ENCODE measurements around the gene CKAP4.

- TF ChIP-seq CTCF (IDR thresholded peaks at IDR 0.05) (no peak; the same call in 2 of the 3 replicates), BHLHE40 (IDR thresholded peaks at IDR 0.05; ENCODE audit: low read depth, low read length) (no peak), REST (IDR thresholded peaks at IDR 0.05) (no peak), CBX8 (IDR thresholded peaks at IDR 0.05) (no peak), NFE2L2 (conservative IDR thresholded peaks at IDR 0.05; ENCODE audit: low read length) (no peak), HMGXB4 (CRISPR knock-in tag; IDR thresholded peaks at IDR 0.05; ENCODE audit: borderline replicate concordance) (no peak), CEBPB (IDR thresholded peaks at IDR 0.05) (no peak), RFX5 (IDR thresholded peaks at IDR 0.05) (no peak), NR3C1 (IDR thresholded peaks at IDR 0.05) (no peak), EP300 (IDR thresholded peaks at IDR 0.05) (no peak), MAX (IDR thresholded peaks at IDR 0.05) (0 out of 2 replicates have a peak, but pooled peaks have one; percentile 27), POLR2AphosphoS2 (conservative IDR thresholded peaks at IDR 0.05; ENCODE audit: low read length) (no peak)
Measured at GRCh38 chr12:106248312-106248845, 559 bp upstream of the CKAP4 start.
